SK-MEL-5 (cell line): ENCODE data around the gene PACC1. TPM values are rescaled to one million over a fixed set of nuclear protein-coding genes. Genes with fewer than 3 reads are reported as not detected.

Experiments
- DNase-seq: peaks from one replicate; pipeline ENCODE4 v3.0.0-alpha.2; 2016; ENCODE audit warnings: low read depth, low spot score
- in situ Hi-C: cut with HindIII; loops from 2 replicates; pipeline ENCODE4 v1.10.0; 2016; ENCODE audit warnings: low sequenced_read_pairs, high pct_unique_total_duplicates, low pct_unique_long_range_greater_than_20kb
- total RNA-seq: library from RNA; depleted of rRNA; stranded (reverse); fragments of >200 nt; shearing (Covaris generic); gene quantifications from 2 replicates; pipeline ENCODE4 v1.2.3, GENCODE V29; 2014

PACC1 gene
- total RNA-seq, 1 experiment from 2014 or later, result 23.8 TPM

DNA sequence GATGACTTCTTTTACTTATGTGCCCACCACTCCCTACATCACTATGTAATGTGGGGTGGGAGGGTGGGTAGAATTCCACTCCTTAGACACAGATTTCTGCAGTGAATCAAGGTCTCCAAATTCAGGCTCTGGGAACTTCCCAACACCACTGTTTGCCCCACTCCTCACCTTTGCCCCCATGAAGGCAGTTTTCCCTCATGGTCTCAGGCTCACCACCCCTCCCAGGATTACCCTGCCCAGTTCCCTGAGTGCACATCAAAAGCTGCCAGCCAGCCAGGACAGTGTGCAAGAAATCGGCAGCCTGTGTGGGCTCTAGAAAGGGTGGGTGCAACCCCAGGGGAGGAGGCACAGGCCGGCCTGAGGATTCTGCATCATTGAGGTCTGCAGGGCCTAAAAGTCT lies 32.8 kb upstream of the PACC1 start:
- DNase-seq, result no peak
- in situ Hi-C loops, result no loop called here

DNA sequence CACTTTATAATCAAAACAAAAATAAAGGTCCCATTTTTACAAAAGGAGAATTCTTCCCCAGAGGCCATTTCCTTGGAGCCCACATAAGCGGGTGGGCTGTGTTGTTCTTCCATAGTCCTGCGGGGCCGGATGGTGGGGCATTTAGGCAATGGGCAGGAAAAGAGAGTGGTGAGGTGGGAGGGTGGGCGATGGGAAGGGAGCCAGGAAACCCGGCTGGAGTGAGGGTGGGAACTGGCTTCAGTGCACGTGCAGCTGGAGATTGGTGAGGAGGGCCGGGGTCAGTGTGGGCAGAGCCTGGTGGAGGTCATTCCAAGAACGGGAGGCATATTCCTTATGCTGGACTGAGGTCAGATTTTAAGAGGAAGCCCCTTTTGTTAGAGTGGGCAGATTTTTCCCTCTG lies 31.6 kb upstream of the PACC1 start:
- no peak for DNase-seq
- in situ Hi-C loops, result no loop called here

DNA sequence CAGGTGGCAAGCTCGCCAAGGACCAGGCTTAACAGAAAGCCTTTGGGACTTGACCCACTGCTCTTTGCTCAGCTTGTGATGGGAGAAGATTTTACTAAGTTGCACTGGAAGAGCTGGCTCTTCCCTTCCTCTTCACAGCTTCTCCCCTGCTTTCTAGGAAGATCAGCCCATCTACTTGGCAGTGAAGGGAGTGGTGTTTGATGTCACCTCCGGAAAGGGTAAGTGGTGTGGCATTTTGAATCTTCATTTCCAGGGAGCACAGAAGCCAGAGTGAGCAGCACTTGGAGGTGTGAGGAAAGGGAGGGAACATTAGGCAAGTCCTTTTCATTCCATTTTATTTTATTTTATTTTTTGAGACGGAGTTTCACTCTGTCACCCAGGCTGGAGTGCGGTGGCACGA lies 27.7 kb upstream of the PACC1 start:
- in situ Hi-C loops, result no loop called here

DNA sequence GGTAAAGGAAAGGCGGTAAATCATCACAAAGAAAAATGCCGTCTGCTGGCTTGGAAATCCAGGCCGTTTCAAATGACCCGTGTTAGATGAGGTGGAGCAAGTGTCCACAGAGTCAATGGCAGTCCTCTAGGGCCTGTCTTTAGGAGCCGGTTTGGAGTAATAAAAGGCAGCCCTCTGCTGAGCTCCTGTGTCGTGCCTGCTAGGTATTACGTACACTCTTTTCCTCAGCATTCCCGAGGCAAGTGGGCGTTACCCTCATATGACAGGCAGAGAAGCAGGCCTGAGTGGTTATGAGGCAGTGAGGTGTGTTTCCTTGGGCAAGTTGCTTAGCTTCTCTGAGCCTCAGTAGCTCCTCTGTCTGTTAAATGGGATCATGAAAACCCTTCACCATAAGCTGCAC lies 25.7 kb upstream of the PACC1 start:
- in situ Hi-C loops, result no loop called here

More for the DNA sequence above, 27.7 kb upstream of the PACC1 start:
- no peak for DNase-seq

DNA sequence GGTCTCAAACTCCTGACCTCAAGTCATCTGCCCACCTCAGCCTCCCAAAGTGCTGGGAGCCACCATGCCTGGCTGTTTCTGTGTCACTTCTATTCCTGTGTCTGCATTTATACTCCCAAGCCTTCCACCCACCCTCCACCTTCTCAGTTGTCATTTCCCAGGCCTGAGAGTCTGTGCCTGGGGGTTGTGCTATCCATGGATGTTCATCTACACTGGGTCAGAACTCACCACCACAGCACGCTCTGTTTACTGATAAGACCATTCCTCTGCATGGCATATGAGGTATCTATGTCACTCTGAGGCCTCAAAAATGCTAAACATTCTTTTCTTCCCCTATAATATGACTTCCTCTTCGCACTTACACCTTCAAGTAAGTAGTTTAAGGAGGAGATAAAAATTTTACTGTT lies 24.1 kb upstream of the PACC1 start:
- no peak for DNase-seq
- in situ Hi-C loops, result no loop called here

More for the DNA sequence above, 25.7 kb upstream of the PACC1 start:
- no peak for DNase-seq

DNA sequence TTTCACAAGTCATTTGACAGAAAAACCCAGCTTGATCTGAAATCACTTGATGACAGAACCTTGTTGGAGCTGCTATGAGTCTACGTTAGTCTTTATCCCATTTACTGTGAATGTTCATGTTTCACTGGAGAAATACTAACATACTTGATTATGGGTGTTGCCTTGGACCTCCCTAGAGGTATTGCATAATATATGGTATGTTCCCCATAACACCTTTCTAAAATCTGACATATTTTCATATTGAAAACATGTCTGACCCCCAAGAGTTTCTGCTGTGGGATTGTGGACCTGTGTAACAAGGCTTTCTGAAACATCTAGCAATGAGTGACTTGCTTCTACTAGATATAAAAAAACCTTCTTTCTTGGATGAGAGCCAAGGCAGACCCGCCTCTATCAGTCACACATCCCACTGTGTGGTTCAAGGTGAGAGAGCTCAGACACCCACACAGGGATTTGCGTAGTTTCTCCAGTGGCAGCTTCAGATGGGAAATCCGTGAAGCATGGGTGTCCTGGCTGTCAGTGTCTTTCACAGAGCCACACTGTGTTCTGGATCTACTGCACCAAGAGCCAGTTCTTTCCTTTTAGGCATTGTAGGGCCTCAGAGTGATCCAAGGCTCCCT lies 22.6 kb upstream of the PACC1 start:
- no peak for DNase-seq
- in situ Hi-C loops, result no loop called here

DNA sequence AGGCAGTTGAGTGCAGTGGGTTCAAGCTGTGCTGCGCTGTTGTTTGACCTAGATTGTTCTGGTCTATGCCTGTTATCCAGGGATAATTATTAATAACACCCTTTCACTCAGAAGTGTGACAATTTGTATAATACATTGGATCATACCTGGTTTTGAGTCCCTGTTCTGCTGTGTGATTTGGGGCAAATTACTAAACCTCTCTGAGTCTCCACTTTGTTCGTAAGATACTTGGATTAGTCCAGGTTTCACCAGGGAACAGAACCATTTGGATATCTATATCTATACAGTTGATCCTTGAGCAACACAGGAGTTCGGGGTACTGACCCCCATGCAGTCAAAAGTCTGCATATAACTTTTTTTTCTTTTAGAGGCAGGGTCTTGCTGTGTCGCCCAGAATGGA lies 20.3 kb upstream of the PACC1 start:
- DNase-seq, result no peak
- in situ Hi-C loops, result no loop called here

DNA sequence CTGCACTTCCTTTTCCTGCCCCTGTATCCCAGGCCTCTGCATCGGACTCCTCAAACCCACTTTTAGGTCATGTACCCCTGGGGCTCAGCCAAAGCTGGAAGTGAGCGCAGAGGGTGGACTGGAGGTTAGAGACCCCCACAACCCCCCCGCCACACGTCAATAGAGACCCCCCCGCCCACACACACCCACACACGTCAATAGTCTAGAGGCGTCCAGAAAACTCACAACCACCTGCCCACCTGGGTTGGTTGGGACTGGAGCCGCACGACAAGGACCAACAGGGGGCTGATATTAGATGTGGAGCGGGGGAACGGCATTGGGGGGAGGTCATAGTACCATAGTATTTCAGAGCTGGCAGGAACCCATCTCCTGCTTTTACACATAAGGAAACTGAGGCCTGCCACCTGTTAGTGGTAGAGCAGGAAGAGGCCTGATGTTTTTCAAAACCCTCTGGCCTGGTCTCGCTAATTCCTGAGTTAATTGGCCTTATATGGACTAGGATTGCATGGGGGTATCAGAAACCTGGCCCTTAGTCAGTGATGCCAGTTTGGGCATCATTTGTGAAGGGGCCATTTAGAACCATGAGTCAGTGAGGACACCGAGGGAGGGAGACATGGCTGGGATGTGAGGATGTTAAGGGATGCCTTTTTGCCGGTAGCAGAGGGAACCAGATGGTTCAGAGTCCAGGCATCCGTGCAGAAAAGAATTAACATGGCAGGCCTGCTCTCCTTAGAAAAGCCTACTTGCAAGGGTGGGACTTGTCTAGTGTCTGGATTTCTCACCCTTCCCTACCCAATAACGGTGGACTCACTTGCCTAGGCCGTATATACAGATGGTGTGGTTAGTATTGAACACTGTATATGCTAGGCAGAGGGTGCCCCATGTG lies 19.1 kb upstream of the PACC1 start:
- in situ Hi-C loops, result no loop called here
- DNase-seq, result no peak

DNA sequence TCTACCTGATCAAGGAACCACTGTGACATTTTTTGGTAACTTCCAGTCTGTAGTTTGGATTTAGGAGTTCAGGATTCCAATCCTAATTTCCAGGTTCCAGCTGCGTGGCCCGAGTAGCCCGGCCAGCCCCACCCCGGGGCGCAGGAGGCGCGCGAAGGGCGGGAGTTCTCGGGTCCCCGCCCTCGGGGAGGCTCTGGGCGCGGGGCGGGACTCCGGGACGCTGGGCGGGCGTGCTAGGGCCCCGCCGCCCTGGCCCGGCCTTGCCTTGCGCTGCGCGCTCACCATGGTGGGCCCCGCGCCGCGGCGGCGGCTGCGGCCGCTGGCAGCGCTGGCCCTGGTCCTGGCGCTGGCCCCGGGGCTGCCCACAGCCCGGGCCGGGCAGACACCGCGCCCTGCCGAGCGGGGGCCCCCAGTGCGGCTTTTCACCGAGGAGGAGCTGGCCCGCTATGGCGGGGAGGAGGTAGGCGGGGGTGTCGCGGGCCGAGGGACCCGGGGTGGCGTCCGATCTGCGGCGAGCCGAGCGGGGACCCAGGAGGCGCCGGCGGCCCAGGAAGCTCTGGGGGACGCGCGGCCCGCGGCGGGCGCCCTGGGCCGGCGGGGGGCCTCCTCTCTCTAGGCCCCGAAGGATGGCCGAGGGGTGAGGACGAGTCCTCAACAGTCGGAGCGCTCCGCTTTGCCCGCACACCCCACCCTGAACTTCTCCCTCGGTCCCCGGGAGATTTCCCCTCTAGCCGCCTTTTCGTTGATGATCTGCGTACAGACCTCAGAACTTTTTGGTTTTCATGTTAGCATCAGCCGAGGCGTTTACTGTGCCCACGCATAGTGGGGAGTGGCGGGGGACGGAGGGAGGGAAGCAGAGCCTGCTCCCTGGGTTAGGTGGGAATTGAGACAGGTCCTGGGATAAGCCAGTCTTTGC lies 18.2 kb upstream of the PACC1 start, which contains the start of gene NENF:
Gene NENF (plus strand): TSS at position 260 of the 916 bp plus-strand sequence. CDS start 24 bp downstream, at position 284.
- in situ Hi-C loops, result no loop called here

DNA sequence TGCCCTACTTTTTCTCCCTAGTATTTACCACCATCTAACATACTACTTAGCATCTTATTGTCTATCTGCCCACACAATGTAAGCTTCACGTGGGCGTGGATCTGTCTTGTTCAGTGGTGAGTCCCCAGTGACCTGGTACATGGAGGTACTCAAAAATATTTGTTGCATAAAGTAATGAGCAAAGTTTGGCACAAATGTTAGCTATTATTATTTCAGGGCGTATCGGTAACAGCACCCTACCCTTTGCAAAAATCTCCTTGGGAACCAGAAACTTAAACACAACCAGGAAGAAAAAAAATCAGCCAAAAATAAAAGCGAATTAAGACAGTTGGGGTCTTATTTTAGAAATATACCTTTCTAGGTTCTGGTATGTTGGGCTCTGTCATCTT lies 17.6 kb upstream of the PACC1 start:
- no peak for DNase-seq
- in situ Hi-C loops, result no loop called here

More for the DNA sequence above, 18.2 kb upstream of the PACC1 start, which contains the start of gene NENF:
- DNase-seq, result peak; percentile 82

DNA sequence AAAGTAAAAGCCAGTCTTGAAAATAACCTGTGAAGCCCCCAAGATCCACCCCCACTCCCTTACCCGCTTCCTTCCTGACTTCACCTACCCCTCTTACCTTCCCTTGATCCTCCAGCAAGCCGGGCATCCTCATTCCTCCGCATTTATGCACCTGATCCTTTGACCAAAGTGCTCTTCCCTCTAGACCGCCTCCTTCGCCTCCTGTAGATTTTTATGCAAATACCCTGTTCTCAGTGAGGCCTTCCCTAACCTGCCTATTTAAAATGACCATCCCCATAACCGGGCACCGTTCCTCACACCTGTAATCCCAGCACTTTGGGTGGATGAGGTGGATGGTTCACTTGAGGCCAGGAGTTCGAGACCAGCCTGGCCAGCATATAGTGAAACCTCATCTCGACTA lies 17.0 kb upstream of the PACC1 start:
- in situ Hi-C loops, result no loop called here

DNA sequence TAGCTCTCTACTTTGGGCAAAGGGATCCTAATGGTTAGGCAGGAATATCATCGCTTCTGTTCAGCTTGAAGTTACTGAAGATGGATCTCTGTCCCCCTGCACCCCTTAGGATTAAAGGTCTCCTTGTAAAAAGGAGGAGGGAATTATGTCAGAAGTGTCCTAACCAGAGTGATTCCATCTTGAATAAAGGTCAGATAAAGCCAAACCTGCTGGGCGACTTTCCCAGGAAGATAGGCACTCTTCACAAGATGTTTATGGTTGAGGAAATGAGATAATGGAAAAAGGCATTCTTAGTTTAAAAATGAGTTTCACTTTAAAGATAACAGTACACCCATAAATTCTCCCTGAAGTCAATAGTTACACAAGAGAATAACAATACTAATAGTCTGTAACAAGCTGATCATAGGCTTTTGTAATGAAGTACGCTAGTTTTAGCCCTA lies 16.3 kb upstream of the PACC1 start:
- in situ Hi-C loops, result no loop called here
- DNase-seq, result no peak

More for the DNA sequence above, 17.0 kb upstream of the PACC1 start:
- DNase-seq, result no peak

DNA sequence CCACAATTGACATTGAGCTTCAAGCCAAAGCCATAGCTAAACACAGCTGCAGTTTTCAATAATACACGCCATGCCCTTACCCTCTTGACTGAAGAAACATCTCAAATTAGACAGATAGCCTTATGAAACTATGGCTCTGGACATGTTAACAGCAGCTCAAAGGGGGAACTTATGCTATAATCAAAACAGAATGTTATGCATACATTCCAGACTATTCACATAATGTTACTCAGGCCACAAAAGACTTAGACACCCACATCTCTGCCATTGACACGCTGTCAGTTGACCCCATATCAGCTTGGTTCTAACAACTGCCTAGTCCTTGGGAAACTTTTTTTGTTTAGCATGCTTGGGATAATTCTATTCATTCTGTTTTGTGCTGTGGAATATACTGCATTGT lies 15.7 kb upstream of the PACC1 start:
- in situ Hi-C loops, result no loop called here
- DNase-seq, result no peak

DNA sequence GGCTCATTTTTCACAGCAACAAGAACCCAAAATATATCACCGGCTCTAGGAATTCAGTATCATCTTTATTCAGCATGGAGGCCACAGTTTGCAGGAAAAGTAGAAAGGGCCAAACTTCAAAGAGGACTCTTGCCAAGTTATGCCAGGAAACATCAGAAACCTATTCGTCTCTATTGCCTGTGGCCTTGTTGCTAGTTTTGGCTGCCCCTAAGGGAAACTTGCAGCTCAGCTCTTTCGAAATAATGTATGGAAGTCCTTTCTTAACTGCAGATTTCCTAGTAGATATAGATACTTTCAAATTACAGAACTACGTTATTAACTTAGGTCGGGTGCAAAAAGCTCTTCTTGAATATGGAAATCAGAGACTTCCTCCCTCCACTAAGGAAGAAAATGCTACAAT lies 13.8 kb upstream of the PACC1 start:
- in situ Hi-C loops, result no loop called here
- DNase-seq, result no peak

DNA sequence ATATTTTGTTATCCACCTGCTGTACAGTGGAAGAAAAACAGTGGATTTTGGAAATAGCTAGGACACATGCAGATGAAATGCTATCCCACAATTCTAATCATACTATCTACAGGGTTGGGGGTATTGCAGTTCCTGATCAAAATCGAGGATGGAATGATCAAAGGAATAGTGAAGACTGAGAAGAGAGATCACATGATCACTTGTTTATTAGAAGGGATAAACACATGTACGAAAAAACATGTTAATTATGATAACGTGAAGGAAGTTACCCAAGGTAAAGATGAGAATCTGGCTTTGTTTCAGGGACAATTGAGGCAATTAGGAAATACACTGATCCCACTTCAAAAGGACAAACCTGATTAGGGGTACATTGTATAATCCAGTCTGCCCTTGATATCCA lies 9.2 kb upstream of the PACC1 start:
- no peak for DNase-seq
- in situ Hi-C loops, result no loop called here

DNA sequence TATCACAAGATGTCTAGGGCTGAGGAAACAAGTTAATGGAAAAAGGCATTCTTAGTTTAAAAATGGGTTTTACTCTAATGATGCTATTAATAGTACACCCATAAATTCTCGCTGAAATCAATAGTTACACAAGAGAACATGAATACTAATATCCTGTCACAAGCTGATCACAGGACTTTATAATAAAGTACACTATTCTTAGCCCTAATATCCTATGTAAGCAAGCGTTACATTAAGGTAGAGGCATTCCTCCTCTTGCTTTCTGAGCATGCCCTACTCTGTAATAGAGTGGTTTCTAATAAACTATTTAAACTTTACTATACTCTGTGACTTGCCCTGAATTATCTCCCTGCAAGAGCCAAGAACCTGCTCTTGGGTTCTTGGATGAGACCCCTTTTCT lies 6.5 kb upstream of the PACC1 start:
- peak; percentile 20 for DNase-seq
- in situ Hi-C loops, result no loop called here

DNA sequence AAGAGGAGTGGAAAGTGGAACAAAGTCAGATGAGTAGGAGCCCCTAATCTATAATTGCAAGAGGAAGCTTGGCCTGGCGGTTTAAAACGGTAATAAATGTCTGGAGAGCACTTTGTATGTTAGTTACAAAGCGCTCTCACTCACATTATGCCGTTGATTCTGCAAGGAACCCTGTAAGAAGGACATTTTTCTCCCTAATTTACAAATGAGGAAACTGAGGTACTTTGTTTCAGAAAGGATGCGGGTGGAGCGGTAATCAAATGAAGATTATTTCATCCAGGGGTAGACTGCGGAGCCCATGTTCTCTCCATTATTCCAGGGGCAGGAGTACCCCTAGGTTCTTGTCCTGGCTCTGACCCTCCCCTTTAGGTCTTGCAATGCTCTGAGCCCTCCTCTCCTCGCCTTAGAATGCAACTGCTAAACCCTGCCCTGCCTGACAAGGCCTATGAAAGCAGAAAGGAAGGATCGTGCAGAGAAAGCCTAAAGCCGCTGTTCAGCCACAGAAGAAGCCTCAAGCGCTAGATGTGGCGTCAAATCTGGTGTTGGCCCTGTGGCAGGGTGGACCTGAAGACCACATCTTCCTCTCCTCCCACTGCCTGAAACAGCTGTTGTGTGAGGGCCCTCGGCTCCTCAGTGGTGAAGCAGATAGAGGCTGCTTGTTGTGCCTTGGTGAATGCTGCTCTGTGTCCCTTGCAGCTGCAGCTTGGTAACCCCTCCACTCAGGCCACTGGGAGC lies 588 bp upstream of the PACC1 start:
- peak; percentile 42 for DNase-seq
- in situ Hi-C loops, result no loop called here
